ENCODE results near the gene GK.

- TF ChIP-seq EZH2 (IDR thresholded peaks at IDR 0.05; ENCODE audit: insufficient read depth, poor library complexity, severe bottlenecking): no peak
- TF ChIP-seq EZH2phosphoT487 (IDR thresholded peaks at IDR 0.05; ENCODE audit: insufficient read depth, low read depth): no peak
Observed at GRCh38 chrX:30713061-30713525, 59.9 kb downstream of the GK start.

All from GM23248 (cell line).